Measurements from ENCODE around the gene CHERP. TPM values are rescaled to one million over a fixed set of nuclear protein-coding genes. Genes with fewer than 3 reads are reported as not detected.
"Not testable (repeated sequence)": the region's sequence is repeated elsewhere in the genome, so short reads cannot be mapped to it uniquely, and the experiment has no call there.

Gene CHERP
- total RNA-seq, 1 experiment from 2014 or later: 52.9 TPM

- Histone ChIP-seq H3K4me3 (no peak overlapping the region), H3K27ac (peak overlapping the region; percentile 7), H3K9me2 (ENCODE audit: insufficient read depth) (no peaks in the 10 kb centered on the region), H3K27me3 (ENCODE audit: insufficient read depth, low read depth) (no peaks in the 10 kb centered on the region), H3F3A (ENCODE audit: insufficient read depth, low read depth) (peaks cover 40% of the 10 kb centered on the region), H3K4me2 (no peak overlapping the region), H3K36me3 (ENCODE audit: low read depth) (peaks cover 13% of the 10 kb centered on the region), H2AFZ (no peak overlapping the region), H4K20me1 (ENCODE audit: insufficient read depth) (peaks cover 7% of the 10 kb centered on the region), H3K4me1 (replicated peaks; ENCODE audit: insufficient read depth) (peaks cover under 1% of the 10 kb centered on the region; the same call in 1 of the 2 replicates), H3K9me3 (ENCODE audit: insufficient read depth, low read depth) (no peaks in the 10 kb centered on the region), H3K79me2 (ENCODE audit: low read depth) (peaks cover 8% of the 10 kb centered on the region)
- BruUV-seq (replicated peaks): no TSS peak
- no peak for TF ChIP-seq CTCF (conservative IDR thresholded peaks at IDR 0.05)
- ChIA-PET POLR2A (ENCODE audit: unreplicated experiment) (no interaction called here), CTCF (no interaction called here)
- intact Hi-C loops (cut with micrococcal nuclease; ENCODE audit: unreplicated experiment): no loop called here
- no peak for DNase-seq
Observed at GRCh38 chr19:16548956-16549355, 6.7 kb upstream of the CHERP start.

- no peak for DNase-seq
- TF ChIP-seq EZH2 (IDR thresholded peaks at IDR 0.05; ENCODE audit: low read depth) (no peak), CTCF (conservative IDR thresholded peaks at IDR 0.05) (no peak)
- peaks cover 49% of the 10 kb centered on the region for H3K79me2 ChIP-seq (ENCODE audit: low read depth)
- no peaks in the 10 kb centered on the region for H3K9me2 ChIP-seq (ENCODE audit: insufficient read depth)
- H2AFZ ChIP-seq: no peak overlapping the region
- H3K36me3 ChIP-seq (ENCODE audit: low read depth): 0 out of 2 replicates have a peak, but pooled peaks cover 6% of the 10 kb centered on the region
- H3K9me3 ChIP-seq (ENCODE audit: insufficient read depth, low read depth): no peaks in the 10 kb centered on the region
- H3K4me3 ChIP-seq: no peak overlapping the region
- intact Hi-C loops (cut with micrococcal nuclease; ENCODE audit: unreplicated experiment): no loop called here
- H3K4me2 ChIP-seq: no peak overlapping the region
- H3K4me1 ChIP-seq (replicated peaks; ENCODE audit: insufficient read depth): peaks cover 17% of the 10 kb centered on the region
- no peak overlapping the region for H3K27ac ChIP-seq
- no TSS peak for BruUV-seq (replicated peaks)
- H4K20me1 ChIP-seq (ENCODE audit: insufficient read depth): peaks cover 22% of the 10 kb centered on the region
- peaks cover 34% of the 10 kb centered on the region for H3F3A ChIP-seq (ENCODE audit: insufficient read depth, low read depth)
- H3K27me3 ChIP-seq (ENCODE audit: insufficient read depth, low read depth): no peaks in the 10 kb centered on the region
- ChIA-PET POLR2A (ENCODE audit: unreplicated experiment) (no interaction called here), CTCF (no interaction called here)
Observed at GRCh38 chr19:16544473-16545231, 2.4 kb upstream of the CHERP start.

- H3F3A ChIP-seq (ENCODE audit: insufficient read depth, low read depth): peaks cover 27% of the 10 kb centered on the region
- H2AFZ ChIP-seq; H3K9me3 ChIP-seq (ENCODE audit: insufficient read depth, low read depth); intact Hi-C loops (cut with micrococcal nuclease; ENCODE audit: unreplicated experiment); BruUV-seq (replicated peaks); H3K27ac ChIP-seq; POLR2A ChIA-PET (ENCODE audit: unreplicated experiment); H3K9me2 ChIP-seq (ENCODE audit: insufficient read depth); DNase-seq; H3K36me3 ChIP-seq (ENCODE audit: low read depth); H3K27me3 ChIP-seq (ENCODE audit: insufficient read depth, low read depth): not testable (repeated sequence)
- H3K4me1 ChIP-seq (replicated peaks; ENCODE audit: insufficient read depth): peaks cover 17% of the 10 kb centered on the region
- peak overlapping the region; percentile 88 for H3K4me2 ChIP-seq
- H3K79me2 ChIP-seq (ENCODE audit: low read depth): peaks cover 58% of the 10 kb centered on the region
- CTCF ChIA-PET: interaction anchor here (0.6 kb wide), 1 partner anchor 171 kb away, joined by 8 read pairs; no protein-coding TSS in a partner anchor
- H3K4me3 ChIP-seq: peak overlapping the region; percentile 95; the same call in 1 of the 2 replicates
- H4K20me1 ChIP-seq (ENCODE audit: insufficient read depth): peaks cover 30% of the 10 kb centered on the region
Observed at GRCh38 chr19:16543734-16544133, 1.5 kb upstream of the CHERP start.

Measured in PC-9 (cell line).